ENCODE measurements around the gene PTCRA.
"Not testable (repeated sequence)": the region's sequence is repeated elsewhere in the genome, so short reads cannot be mapped to it uniquely, and the experiment has no call there.

Gene PTCRA, protein sequence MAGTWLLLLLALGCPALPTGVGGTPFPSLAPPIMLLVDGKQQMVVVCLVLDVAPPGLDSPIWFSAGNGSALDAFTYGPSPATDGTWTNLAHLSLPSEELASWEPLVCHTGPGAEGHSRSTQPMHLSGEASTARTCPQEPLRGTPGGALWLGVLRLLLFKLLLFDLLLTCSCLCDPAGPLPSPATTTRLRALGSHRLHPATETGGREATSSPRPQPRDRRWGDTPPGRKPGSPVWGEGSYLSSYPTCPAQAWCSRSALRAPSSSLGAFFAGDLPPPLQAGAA

GRCh38 chr6:42915732-42916131 lies at the start of gene PTCRA:
TSS of gene PTCRA (plus strand) at chr6:42916053. CDS start at chr6:42916070, 17 bp downstream.
- Mint-ChIP-seq H3K36me3 (no peaks in the 10 kb centered on the region), H3K9me3 (no peaks in the 10 kb centered on the region), H3K27ac (no peak within 1 kb of the TSS), H3K27me3 (peaks cover 6% of the 10 kb centered on the region), H3K4me1 (peaks cover 4% of the 10 kb centered on the region), H3K4me3 (peak within 1 kb of the TSS; percentile 15)

DNA sequence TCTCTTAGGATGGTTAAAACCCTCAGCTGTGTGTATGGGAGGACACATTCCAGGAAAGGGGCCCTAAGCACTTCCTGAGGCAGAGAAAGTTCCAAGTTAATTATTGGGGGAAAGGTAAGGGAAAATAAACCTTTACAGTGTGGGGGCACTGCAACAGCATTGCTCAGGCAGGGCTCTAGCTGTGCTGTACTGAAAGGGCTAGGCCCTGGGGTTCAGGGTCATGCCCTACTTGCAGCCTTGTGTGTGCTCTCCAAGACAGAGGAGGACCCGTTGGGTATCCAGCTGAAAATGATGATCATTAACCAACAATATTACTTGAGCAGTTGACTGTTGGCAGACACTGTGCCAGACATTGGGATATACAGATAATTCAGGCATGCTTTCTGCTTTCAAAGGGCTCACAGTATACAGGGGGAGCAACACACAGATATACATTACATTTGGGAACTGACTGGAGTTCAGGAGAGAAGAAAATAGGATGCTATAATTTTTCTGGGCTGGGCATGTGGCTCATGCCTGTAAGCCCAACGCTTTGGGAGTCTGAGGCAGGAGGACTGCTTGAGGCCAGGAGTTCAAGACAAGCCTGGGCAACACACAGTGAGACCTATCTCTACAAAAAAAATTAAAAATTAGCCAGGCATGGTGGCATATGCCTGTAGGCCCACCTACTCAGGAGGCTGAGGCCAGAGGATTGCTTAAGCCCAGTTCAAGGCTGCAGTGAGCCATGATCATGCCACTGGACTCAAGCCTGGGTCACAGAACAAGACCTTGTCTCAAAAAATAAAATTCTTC lies 45.5 kb upstream of the PTCRA start:
- no peak overlapping the region for H3K4me3 Mint-ChIP-seq
- no peaks in the 10 kb centered on the region for H3K9me3 Mint-ChIP-seq
- H3K27ac Mint-ChIP-seq: peak overlapping the region; percentile 10
- no peaks in the 10 kb centered on the region for H3K27me3 Mint-ChIP-seq
- no peaks in the 10 kb centered on the region for H3K4me1 Mint-ChIP-seq
- no peaks in the 10 kb centered on the region for H3K36me3 Mint-ChIP-seq

- Mint-ChIP-seq H3K36me3 (no peaks in the 10 kb centered on the region), H3K27me3 (no peaks in the 10 kb centered on the region), H3K9me3 (no peaks in the 10 kb centered on the region), H3K4me3 (no peak overlapping the region), H3K4me1 (no peaks in the 10 kb centered on the region), H3K27ac (no peak overlapping the region)
These were observed 44.1 kb upstream of the PTCRA start for GRCh38 chr6:42871711-42872110.

- Mint-ChIP-seq H3K27me3 (no peaks in the 10 kb centered on the region), H3K36me3 (no peaks in the 10 kb centered on the region), H3K4me1 (no peaks in the 10 kb centered on the region), H3K27ac (peak overlapping the region; percentile 19), H3K4me3 (no peak overlapping the region), H3K9me3 (no peaks in the 10 kb centered on the region)
These were observed 42.5 kb upstream of the PTCRA start for GRCh38 chr6:42873313-42873712.

GRCh38 chr6:42877695-42878094 lies 38.2 kb upstream of the PTCRA start:
- Mint-ChIP-seq H3K9me3 (no peaks in the 10 kb centered on the region), H3K27me3 (no peaks in the 10 kb centered on the region), H3K27ac (no peak overlapping the region), H3K4me3 (peak overlapping the region; percentile 59), H3K4me1 (peaks cover 8% of the 10 kb centered on the region), H3K36me3 (peaks cover 2% of the 10 kb centered on the region)

DNA sequence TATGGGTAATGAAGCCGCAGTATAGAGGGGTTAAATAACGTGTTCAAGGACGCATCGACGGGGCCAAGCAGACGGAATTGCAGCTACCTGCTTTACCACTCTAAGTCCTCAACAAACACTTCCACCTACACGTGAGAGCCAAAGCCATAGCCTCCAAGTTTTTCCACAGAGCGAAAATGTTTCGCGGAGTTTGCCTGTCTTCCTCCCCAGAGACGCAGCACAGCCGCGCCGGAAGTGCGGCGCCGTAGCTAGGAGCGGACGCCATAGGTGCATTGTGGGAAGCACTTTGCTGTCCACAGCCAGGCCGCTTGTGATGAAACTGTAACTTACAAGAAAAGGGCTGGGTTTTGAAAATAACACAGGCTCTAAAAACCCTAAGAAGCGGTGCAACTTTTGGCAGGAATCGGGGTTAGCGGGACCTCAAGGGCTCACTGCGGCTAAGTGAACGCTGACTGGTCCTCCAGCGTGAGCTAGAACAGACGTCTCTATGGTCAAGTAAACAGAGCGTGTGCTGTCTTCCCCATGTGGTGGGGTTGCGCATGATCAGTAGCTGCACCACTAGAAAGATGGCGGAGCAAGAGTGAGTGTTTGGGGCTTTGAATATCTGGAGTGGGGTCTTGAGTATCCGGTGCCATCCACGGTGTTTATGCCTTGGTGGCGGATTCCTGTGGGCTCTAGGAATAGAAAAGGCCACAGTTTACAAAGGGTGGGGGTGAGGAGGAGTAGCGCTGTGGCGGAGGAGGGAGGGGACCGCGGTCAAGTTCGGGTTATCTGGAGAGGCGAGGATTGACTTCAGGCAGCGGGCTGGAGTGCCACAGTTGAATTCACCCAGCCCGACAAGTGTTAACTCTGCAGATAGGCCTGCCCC lies 36.2 kb upstream of the PTCRA start, which contains the start of gene RPL7L1:
RPL7L1 (plus strand) TSS at position 245 of the 868 bp plus-strand sequence; CDS start at position 540, 295 bp downstream.
- peaks cover 23% of the 10 kb centered on the region for H3K4me1 Mint-ChIP-seq
- peak within 1 kb of the TSS; percentile 98 for H3K4me3 Mint-ChIP-seq
- no peaks in the 10 kb centered on the region for H3K27me3 Mint-ChIP-seq
- no peaks in the 10 kb centered on the region for H3K9me3 Mint-ChIP-seq
- peak within 1 kb of the TSS; percentile 100 for H3K27ac Mint-ChIP-seq
- H3K36me3 Mint-ChIP-seq: peaks cover 14% of the 10 kb centered on the region

GRCh38 chr6:42880240-42880817 lies 35.5 kb upstream of the PTCRA start:
- H3K27ac Mint-ChIP-seq: peak overlapping the region; percentile 100
- peaks cover 23% of the 10 kb centered on the region for H3K4me1 Mint-ChIP-seq
- H3K9me3 Mint-ChIP-seq, H3K27me3 Mint-ChIP-seq: not testable (repeated sequence)
- H3K4me3 Mint-ChIP-seq: peak overlapping the region; percentile 98
- H3K36me3 Mint-ChIP-seq: peaks cover 16% of the 10 kb centered on the region

DNA sequence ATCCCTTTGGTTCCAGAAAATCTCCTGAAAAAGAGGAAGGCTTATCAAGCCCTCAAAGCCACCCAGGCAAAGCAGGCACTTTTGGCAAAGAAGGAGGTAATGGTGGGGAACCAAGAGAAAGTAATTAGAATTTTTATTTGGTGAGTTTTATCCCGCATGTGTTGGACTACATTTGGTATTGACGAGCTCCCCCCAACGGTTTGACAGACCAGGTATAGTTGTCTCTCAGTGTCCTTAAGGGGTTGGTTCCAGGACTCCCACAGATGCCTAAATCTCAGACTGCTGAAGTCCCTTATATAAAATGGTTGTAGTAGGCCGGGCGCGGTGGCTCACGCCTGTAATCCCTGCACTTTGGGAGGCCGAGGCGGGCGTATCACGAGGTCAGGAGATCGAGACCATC lies 35.0 kb upstream of the PTCRA start:
- Mint-ChIP-seq H3K36me3 (peaks cover 16% of the 10 kb centered on the region), H3K27ac (peak overlapping the region; percentile 100), H3K4me3 (peak overlapping the region; percentile 98), H3K4me1 (peaks cover 26% of the 10 kb centered on the region)
- H3K9me3 Mint-ChIP-seq, H3K27me3 Mint-ChIP-seq: not testable (repeated sequence)

DNA sequence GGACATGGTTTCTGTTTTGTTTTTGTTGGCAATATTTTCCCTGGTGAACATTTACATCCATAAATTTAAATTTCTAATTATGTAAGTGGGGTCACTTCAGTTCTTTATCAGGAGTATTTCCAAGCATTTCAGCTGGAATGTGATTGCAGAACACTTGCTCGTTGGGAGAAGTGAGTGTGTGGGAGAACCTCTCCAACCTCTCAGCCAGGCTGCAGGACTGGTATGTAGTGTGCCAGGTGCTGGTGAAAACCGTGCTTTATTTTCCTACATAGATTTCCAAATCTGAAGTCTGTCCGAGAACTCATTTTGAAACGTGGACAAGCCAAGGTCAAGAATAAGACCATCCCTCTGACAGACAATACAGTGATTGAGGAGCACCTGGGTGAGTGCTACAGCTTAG lies 30.2 kb upstream of the PTCRA start:
- no peaks in the 10 kb centered on the region for H3K27me3 Mint-ChIP-seq
- H3K36me3 Mint-ChIP-seq: peaks cover 16% of the 10 kb centered on the region
- H3K4me1 Mint-ChIP-seq: peaks cover 42% of the 10 kb centered on the region
- H3K9me3 Mint-ChIP-seq: no peaks in the 10 kb centered on the region
- no peak overlapping the region for H3K27ac Mint-ChIP-seq
- H3K4me3 Mint-ChIP-seq: no peak overlapping the region

DNA sequence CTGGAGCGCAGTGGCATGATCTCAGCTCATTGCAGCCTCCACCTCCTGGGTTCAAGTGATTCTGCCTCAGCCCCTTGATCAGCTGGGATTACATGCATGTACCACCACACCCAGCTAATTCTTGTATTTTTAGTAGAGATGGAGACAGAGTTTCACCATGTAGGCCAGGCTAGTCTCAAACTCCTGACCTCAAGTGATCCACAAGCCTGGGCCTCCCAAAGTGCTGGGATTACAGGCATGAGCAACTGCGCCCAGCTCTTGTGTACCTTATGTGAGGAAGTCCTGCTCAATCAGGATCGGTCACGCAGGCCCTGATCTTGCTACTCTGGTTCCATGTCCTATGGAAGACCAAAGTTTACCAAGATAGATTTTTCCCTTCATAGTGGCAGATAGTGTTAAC lies 27.7 kb upstream of the PTCRA start:
- peaks cover 14% of the 10 kb centered on the region for H3K36me3 Mint-ChIP-seq
- H3K9me3 Mint-ChIP-seq, H3K27me3 Mint-ChIP-seq, H3K27ac Mint-ChIP-seq: not testable (repeated sequence)
- H3K4me1 Mint-ChIP-seq: peaks cover 44% of the 10 kb centered on the region
- H3K4me3 Mint-ChIP-seq: peak overlapping the region; percentile 26

GRCh38 chr6:42889815-42890214 lies 26.0 kb upstream of the PTCRA start:
- Mint-ChIP-seq H3K4me1 (peaks cover 33% of the 10 kb centered on the region), H3K27me3 (no peaks in the 10 kb centered on the region), H3K36me3 (peaks cover 4% of the 10 kb centered on the region), H3K27ac (peak overlapping the region; percentile 94), H3K9me3 (no peaks in the 10 kb centered on the region), H3K4me3 (peak overlapping the region; percentile 95)

GRCh38 chr6:42890311-42891198 lies 25.3 kb upstream of the PTCRA start:
- peak overlapping the region; percentile 95 for H3K4me3 Mint-ChIP-seq
- H3K4me1 Mint-ChIP-seq: peaks cover 33% of the 10 kb centered on the region
- H3K27me3 Mint-ChIP-seq: no peaks in the 10 kb centered on the region
- peaks cover 4% of the 10 kb centered on the region for H3K36me3 Mint-ChIP-seq
- H3K27ac Mint-ChIP-seq: peak overlapping the region; percentile 94
- no peaks in the 10 kb centered on the region for H3K9me3 Mint-ChIP-seq

GRCh38 chr6:42891199-42891722 lies 24.6 kb upstream of the PTCRA start:
- peaks cover 26% of the 10 kb centered on the region for H3K4me1 Mint-ChIP-seq
- H3K4me3 Mint-ChIP-seq: peak overlapping the region; percentile 95
- no peaks in the 10 kb centered on the region for H3K9me3 Mint-ChIP-seq
- H3K27me3 Mint-ChIP-seq: no peaks in the 10 kb centered on the region
- H3K36me3 Mint-ChIP-seq: peaks cover 2% of the 10 kb centered on the region
- peak overlapping the region; percentile 94 for H3K27ac Mint-ChIP-seq

GRCh38 chr6:42894041-42894828 lies 21.6 kb upstream of the PTCRA start:
- H3K4me3 Mint-ChIP-seq: not testable (repeated sequence)

More at GRCh38 chr6:42894041-42894828, 21.6 kb upstream of the PTCRA start:
- H3K36me3 Mint-ChIP-seq, H3K9me3 Mint-ChIP-seq, H3K27ac Mint-ChIP-seq, H3K27me3 Mint-ChIP-seq: not testable (repeated sequence)
- peaks cover 21% of the 10 kb centered on the region for H3K4me1 Mint-ChIP-seq
